Colon (tissue), 2 donors: ENCODE data around the gene EPHX1.

Experiments
- FAIRE-seq: peaks from 2 replicates; lab custom pipeline; 2012; peaks lifted over from hg19 to GRCh38; lab: Jason Lieb, UNC
- donor health status: control.
- donor health status: control.

The EPHX1 gene

GRCh38 chr1:225842788-225843425 lies 33.0 kb downstream of the EPHX1 start:
- FAIRE-seq, result no peak

GRCh38 chr1:225843426-225843795 lies 33.5 kb downstream of the EPHX1 start:
- FAIRE-seq, result no peak

GRCh38 chr1:225844236-225845061 lies 34.5 kb downstream of the EPHX1 start:
- no peak for FAIRE-seq

GRCh38 chr1:225845097-225845496 lies 35.2 kb downstream of the EPHX1 start:
- FAIRE-seq, result no peak

- FAIRE-seq, result no peak
Observed at GRCh38 chr1:225845571-225846259, 35.8 kb downstream of the EPHX1 start.

GRCh38 chr1:225846331-225847310 lies 36.7 kb downstream of the EPHX1 start:
- no peak for FAIRE-seq

GRCh38 chr1:225847610-225848009 lies 37.7 kb downstream of the EPHX1 start:
- FAIRE-seq, result no peak

- no peak for FAIRE-seq
Observed at GRCh38 chr1:225848030-225848955, 38.4 kb downstream of the EPHX1 start.

GRCh38 chr1:225849925-225850324 lies 40.0 kb downstream of the EPHX1 start:
- no peak for FAIRE-seq

GRCh38 chr1:225850370-225850769 lies 40.4 kb downstream of the EPHX1 start:
- FAIRE-seq, result no peak

- FAIRE-seq, result no peak
Observed at GRCh38 chr1:225851805-225852204, 41.9 kb downstream of the EPHX1 start.

- no peak for FAIRE-seq
Observed at GRCh38 chr1:225852413-225853124, 42.6 kb downstream of the EPHX1 start.

- no peak for FAIRE-seq
Observed at GRCh38 chr1:225853441-225853840, 43.5 kb downstream of the EPHX1 start.

- FAIRE-seq, result no peak
Observed at GRCh38 chr1:225855503-225856300, 45.8 kb downstream of the EPHX1 start.

- no peak for FAIRE-seq
Observed at GRCh38 chr1:225857256-225857655, 47.3 kb downstream of the EPHX1 start.

GRCh38 chr1:225859151-225859550 lies 49.2 kb downstream of the EPHX1 start:
- no peak for FAIRE-seq

- no peak for FAIRE-seq
Observed at GRCh38 chr1:225860107-225860506, 50.2 kb downstream of the EPHX1 start.

GRCh38 chr1:225860876-225861441 lies 51.0 kb downstream of the EPHX1 start:
- no peak for FAIRE-seq
